H1 (cell line): ENCODE results near the gene AKAP9. TPM values are rescaled to one million over a fixed set of nuclear protein-coding genes. Genes with fewer than 3 reads are reported as not detected.

Experiments
- CTCF ChIA-PET: fragments of 300-600 bp; sonication (Branson Sonifier 250); formaldehyde crosslinking; loops from one replicate; lab custom pipeline; 2021; ENCODE audit not compliant: partially characterized antibody; lab: Charles Lee
- POLR2A ChIA-PET: fragments of 300-600 bp; sonication (Branson Sonifier 250); formaldehyde crosslinking; loops from one replicate; lab custom pipeline; 2021; ENCODE audit warnings: inconsistent platforms; ENCODE audit not compliant: partially characterized antibody; lab: Charles Lee
- DNase-seq, 2 experiments: peaks; one replicate each; pipeline versions ENCODE4 v3.0.0 to v3.0.0-alpha.2; 2010 to 2022; ENCODE audit warnings: low spot score in 2 of 2, low read depth in 1 of 2, mixed read lengths in 1 of 2
- FAIRE-seq: peaks from 2 replicates; lab custom pipeline; 2011; peaks lifted over from hg19 to GRCh38; lab: Jason Lieb, UNC
- H2AFZ ChIP-seq: 2 replicates; pipeline ENCODE4 v1.8.1; 2012; ENCODE audit warnings: low read length, inconsistent platforms
- H2AK5ac ChIP-seq: 2 replicates; pipeline ENCODE4 v1.6.1; 2013; ENCODE audit warnings: low read depth, low read length
- H2BK120ac ChIP-seq: replicated peaks from 2 replicates; pipeline ENCODE3; 2013; ENCODE audit warnings: low read depth, low read length, inconsistent platforms
- H2BK12ac ChIP-seq: 2 replicates; pipeline ENCODE4 v1.6.1; 2013; ENCODE audit warnings: low read depth, low read length
- H2BK15ac ChIP-seq: 2 replicates; pipeline ENCODE4 v1.6.1; 2013; ENCODE audit warnings: low read length
- H2BK20ac ChIP-seq: 2 replicates; pipeline ENCODE4 v1.6.1; 2013; ENCODE audit warnings: low read length
- H2BK5ac ChIP-seq: 2 replicates; pipeline ENCODE4 v1.6.1; 2013; ENCODE audit warnings: low read depth, low read length
- H3K14ac ChIP-seq: 2 replicates; pipeline ENCODE4 v1.6.1; 2013; ENCODE audit warnings: inconsistent platforms; ENCODE audit not compliant: insufficient read length
- H3K18ac ChIP-seq: 2 replicates; pipeline ENCODE4 v1.6.1; 2013; ENCODE audit warnings: low read length; ENCODE audit errors: extremely low read depth
- H3K23ac ChIP-seq: 2 replicates; pipeline ENCODE4 v1.6.1; 2013; ENCODE audit warnings: inconsistent platforms; ENCODE audit not compliant: insufficient read length
- H3K23me2 ChIP-seq: 2 replicates; pipeline ENCODE4 v1.6.1; 2013; ENCODE audit warnings: low read depth, low read length
- H3K27ac ChIP-seq: 2 replicates; pipeline ENCODE4 v1.6.1; 2011; ENCODE audit warnings: low read depth, low read length, inconsistent platforms
- H3K27me3 ChIP-seq, 4 experiments: replicated peaks in 1 of 4; 1 replicate in 1 of 4; 2 replicates in 3 of 4; pipeline versions ENCODE4 v1.6.1 to v1.8.1; 2011 to 2013; ENCODE audit warnings: low read length in 3 of 4, mild to moderate bottlenecking in 3 of 4, inconsistent platforms in 2 of 4, mixed read lengths in 2 of 4, moderate library complexity in 1 of 4; ENCODE audit not compliant: control insufficient read depth in 3 of 4, insufficient read depth in 3 of 4; ENCODE audit errors: extremely low read depth in 1 of 4
- H3K36me3 ChIP-seq, 4 experiments: 2 replicates each; pipeline versions ENCODE4 v1.6.1 to v1.8.1; 2011 to 2013; ENCODE audit warnings: mild to moderate bottlenecking in 4 of 4, low read length in 3 of 4, moderate library complexity in 2 of 4, control low read depth in 1 of 4, inconsistent platforms in 1 of 4; ENCODE audit not compliant: insufficient read depth in 4 of 4, control insufficient read depth in 2 of 4
- H3K4ac ChIP-seq: replicated peaks from 2 replicates; pipeline ENCODE3; 2013; ENCODE audit warnings: low read length, low read depth, mixed read lengths, inconsistent platforms; ENCODE audit not compliant: insufficient read length
- H3K4me1 ChIP-seq, 4 experiments: replicated peaks in 1 of 4; 1 replicate in 1 of 4; 2 replicates in 3 of 4; pipeline versions ENCODE4 v1.6.1 to v1.8.1; 2011 to 2013; ENCODE audit warnings: low read length in 3 of 4, inconsistent platforms in 2 of 4, mixed read lengths in 1 of 4; ENCODE audit not compliant: insufficient read depth in 4 of 4, control insufficient read depth in 3 of 4
- H3K4me2 ChIP-seq, 2 experiments: 2 replicates each; pipeline versions ENCODE4 v1.6.1 to v1.8.1; 2011 to 2013; ENCODE audit warnings: low read depth in 2 of 2, low read length in 2 of 2, control low read depth in 1 of 2, inconsistent platforms in 1 of 2, mild to moderate bottlenecking in 1 of 2; ENCODE audit not compliant: insufficient read depth in 1 of 2
- H3K4me3 ChIP-seq, 4 experiments: fragments of 200-600, 300-600 bp in 1 of 4; sonication (generic), shearing (Covaris generic), sonication (Bioruptor Twin) in 1 of 4; 2 replicates each; pipeline versions ENCODE4 v1.5.1 to v1.8.1; 2011 to 2016; ENCODE audit warnings: low read length in 4 of 4, low read depth in 3 of 4, control low read depth in 2 of 4, inconsistent platforms in 2 of 4, mild to moderate bottlenecking in 2 of 4, mixed read lengths in 1 of 4, moderate library complexity in 1 of 4; ENCODE audit not compliant: insufficient read depth in 2 of 4; ENCODE audit errors: extremely low read depth in 1 of 4
- H3K56ac ChIP-seq: replicated peaks from 2 replicates; pipeline ENCODE3; 2013; ENCODE audit warnings: low read depth, mild to moderate bottlenecking, mixed read lengths, low read length, inconsistent platforms; ENCODE audit not compliant: insufficient read length
- H3K79me1 ChIP-seq: 2 replicates; pipeline ENCODE4 v1.6.1; 2013; ENCODE audit warnings: low read depth, low read length, control low read depth
- H3K79me2 ChIP-seq, 2 experiments: 2 replicates each; pipeline versions ENCODE4 v1.6.1 to v1.8.1; 2012 to 2013; ENCODE audit warnings: low read length in 2 of 2, mild to moderate bottlenecking in 2 of 2, inconsistent platforms in 1 of 2; ENCODE audit not compliant: insufficient read depth in 2 of 2, control insufficient read depth in 1 of 2
- H3K9ac ChIP-seq, 4 experiments: replicated peaks in 1 of 4; 1 replicate in 1 of 4; 2 replicates in 3 of 4; pipeline versions ENCODE4 v1.6.1 to v1.8.1; 2011 to 2013; ENCODE audit warnings: low read depth in 3 of 4, low read length in 3 of 4, control low read depth in 2 of 4, mild to moderate bottlenecking in 2 of 4, moderate library complexity in 2 of 4, inconsistent platforms in 1 of 4; ENCODE audit errors: extremely low read depth in 1 of 4
- H3K9me3 ChIP-seq, 2 experiments: 2 replicates each; pipeline versions ENCODE4 v1.6.1 to v1.8.1; 2012 to 2013; ENCODE audit warnings: mild to moderate bottlenecking in 2 of 2, moderate library complexity in 2 of 2, control low read depth in 1 of 2, inconsistent platforms in 1 of 2, low read depth in 1 of 2, low read length in 1 of 2, mixed read lengths in 1 of 2; ENCODE audit not compliant: insufficient read depth in 2 of 2
- H4K20me1 ChIP-seq, 2 experiments: replicated peaks in 1 of 2; 2 replicates each; pipeline versions ENCODE3 to v1.8.1; 2011 to 2013; ENCODE audit warnings: inconsistent platforms in 2 of 2, low read length in 2 of 2, mild to moderate bottlenecking in 1 of 2; ENCODE audit not compliant: insufficient read depth in 2 of 2, control insufficient read depth in 1 of 2
- H4K5ac ChIP-seq: 2 replicates; pipeline ENCODE4 v1.6.1; 2013; ENCODE audit warnings: low read length, low read depth, mixed read lengths, inconsistent platforms; ENCODE audit not compliant: insufficient read length
- H4K8ac ChIP-seq: 2 replicates; pipeline ENCODE4 v1.8.0; 2013; ENCODE audit warnings: mild to moderate bottlenecking, moderate library complexity, low read length, inconsistent platforms; ENCODE audit not compliant: insufficient read depth; ENCODE audit errors: extremely low read depth
- H4K91ac ChIP-seq: replicated peaks from 2 replicates; pipeline ENCODE3; 2013; ENCODE audit warnings: low read length, mixed read lengths, inconsistent platforms; ENCODE audit not compliant: insufficient read length
- BCL11A ChIP-seq, 2 experiments: IDR thresholded peaks; one replicate each; pipeline ENCODE4 v1.6.1; 2011; ENCODE audit warnings: low read depth in 2 of 2, low read length in 2 of 2, mild to moderate bottlenecking in 2 of 2
- CTBP2 ChIP-seq: IDR thresholded peaks from 2 replicates; pipeline ENCODE4 v1.7.0; 2011; ENCODE audit warnings: borderline replicate concordance, mild to moderate bottlenecking, moderate library complexity, mixed read lengths, low read length; ENCODE audit not compliant: insufficient read depth, insufficient read length
- FOSL1 ChIP-seq: IDR thresholded peaks from 2 replicates; pipeline ENCODE4 v1.6.1; 2011; ENCODE audit warnings: mild to moderate bottlenecking, low read depth, low read length, moderate library complexity; ENCODE audit not compliant: insufficient read depth
- KDM1A ChIP-seq: fragments of 200-600, 300-600 bp; sonication (generic); IDR thresholded peaks from 2 replicates; pipeline ENCODE4 v1.7.1; 2016; ENCODE audit warnings: mild to moderate bottlenecking, low read length, borderline replicate concordance
- MAFK ChIP-seq: IDR thresholded peaks from 2 replicates; pipeline ENCODE4 v1.6.1; 2012; ENCODE audit warnings: low read depth, mild to moderate bottlenecking, improper control_type of control experiment, low read length
- POLR2AphosphoS5 ChIP-seq: IDR thresholded peaks from 2 replicates; pipeline ENCODE4 v1.6.1; 2011; ENCODE audit warnings: low read depth, low read length
- POU5F1 ChIP-seq: IDR thresholded peaks from 2 replicates; pipeline ENCODE4 v1.6.1; 2011; ENCODE audit warnings: low read depth, mild to moderate bottlenecking, low read length, moderate library complexity
- RAD21 ChIP-seq, 2 experiments: IDR thresholded peaks in 1 of 2; conservative IDR thresholded peaks in 1 of 2; 2 replicates each; pipeline ENCODE4 v1.6.1; 2011; ENCODE audit warnings: low read depth in 2 of 2, low read length in 2 of 2, improper control_type of control experiment in 1 of 2, inconsistent platforms in 1 of 2, mild to moderate bottlenecking in 1 of 2, moderate library complexity in 1 of 2
- RBBP5 ChIP-seq: IDR thresholded peaks from 2 replicates; pipeline ENCODE4 v1.7.1; 2012; ENCODE audit warnings: low read depth, mild to moderate bottlenecking, inconsistent platforms, low read length, moderate library complexity, borderline replicate concordance
- SIN3A ChIP-seq, 2 experiments: IDR thresholded peaks in 1 of 2; conservative IDR thresholded peaks in 1 of 2; 2 replicates each; pipeline ENCODE4 v1.6.1; 2011 to 2012; ENCODE audit warnings: low read length in 2 of 2, improper control_type of control experiment in 1 of 2, low read depth in 1 of 2, mild to moderate bottlenecking in 1 of 2
- SP2 ChIP-seq: IDR thresholded peaks from 2 replicates; pipeline ENCODE4 v1.6.1; 2012; ENCODE audit warnings: mild to moderate bottlenecking, low read length, inconsistent platforms
- TEAD4 ChIP-seq: IDR thresholded peaks from 2 replicates; pipeline ENCODE4 v1.6.1; 2012; ENCODE audit warnings: low read depth, low read length, inconsistent platforms, mixed read lengths
- WGBS, 2 experiments: shearing (Covaris generic) in 1 of 2; methylation state at CpG; one replicate each; pipeline versions ENCODE4 v1.1.6 to v1.1.7; 2013 to 2015; ENCODE audit warnings: low lambda C conversion rate in 2 of 2, mixed read lengths in 2 of 2, inconsistent platforms in 1 of 2, low coverage in 1 of 2, missing lambda C conversion rate in 1 of 2; ENCODE audit not compliant: insufficient replicate concordance in 2 of 2, insufficient coverage in 1 of 2, insufficient read length in 1 of 2; ENCODE audit errors: extremely low coverage in 1 of 2, missing lambda C conversion rate in 1 of 2; 5-methylcytosine and 5-hydroxymethylcytosine counted together
- polyA plus RNA-seq, 7 experiments: library from polyadenylated mRNA; depleted of rRNA in 3 of 7; stranded (reverse) in 5 of 7; unstranded in 2 of 7; fragments of >200 nt in 5 of 7; fragments of 200-250 nt in 2 of 7; gene quantifications; 1 replicate in 5 of 7; 2 replicates in 1 of 7; 4 replicates in 1 of 7; pipeline versions ENCODE4 v1.2.1 to v1.2.3, GENCODE V29; 2011 to 2013; ENCODE audit warnings: missing spikeins in 2 of 7, mixed read lengths in 2 of 7
- total RNA-seq: library from RNA; stranded (reverse); fragmentation: NEBNext Ultra II Directional; extraction: Animal tissue kit (Norgen Biotek cat#: 25700); gene quantifications from 2 replicates; pipeline ENCODE4 v1.2.1, GENCODE V29; 2021
- TF ChIP-seq, protein P1 (sequence below): IDR thresholded peaks from 2 replicates; pipeline ENCODE4 v1.6.1; 2011; ENCODE audit warnings: low read depth, mild to moderate bottlenecking, low read length; ENCODE audit not compliant: insufficient read depth

AKAP9 gene
- total and polyA plus RNA-seq, 2 of the 8 experiments (the other 6 are each of a cell fraction or from before 2014, with no cell fraction given) = 6.2 to 26.3 TPM

DNA sequence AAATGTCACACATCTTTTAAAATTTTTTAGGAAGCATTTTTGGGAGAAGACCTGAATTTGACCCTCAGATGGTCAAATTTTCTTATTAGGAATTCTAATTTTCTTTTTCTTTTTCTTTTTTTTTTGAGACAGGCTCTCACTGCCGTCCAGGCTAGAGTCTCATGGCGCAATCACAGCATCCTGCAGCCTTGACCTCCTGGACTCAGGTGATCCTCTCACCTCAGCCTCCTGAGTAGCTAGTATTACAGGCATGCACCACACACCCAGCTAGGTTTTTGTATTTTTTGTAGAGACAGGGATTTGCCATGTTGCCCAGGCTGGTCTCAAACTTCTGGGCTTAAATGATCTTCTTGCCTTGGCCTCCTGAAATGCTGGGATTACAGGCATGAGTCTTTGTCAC lies 65.4 kb downstream of the AKAP9 start:
- FAIRE-seq = no peak
- H3K18ac ChIP-seq = no peak overlapping the region
- H3K79me1 ChIP-seq = no peaks in the 10 kb centered on the region
- H3K4me2 ChIP-seq = no peak overlapping the region
- 100% methylated on average over 2 of the region's 2 CpGs; no CpG with 5 or more reads in 1 of the 2 experiments for WGBS, 2 experiments
- no peak overlapping the region for H4K8ac ChIP-seq
- no peak overlapping the region for H2BK120ac ChIP-seq
- H3K27ac ChIP-seq = no peak overlapping the region
- H3K79me2 ChIP-seq = no peaks in the 10 kb centered on the region
- TF ChIP-seq POLR2AphosphoS5 = no peak
- no peak for TF ChIP-seq POU5F1
- no peak for TF ChIP-seq CTBP2
- TF ChIP-seq, protein P1, sequence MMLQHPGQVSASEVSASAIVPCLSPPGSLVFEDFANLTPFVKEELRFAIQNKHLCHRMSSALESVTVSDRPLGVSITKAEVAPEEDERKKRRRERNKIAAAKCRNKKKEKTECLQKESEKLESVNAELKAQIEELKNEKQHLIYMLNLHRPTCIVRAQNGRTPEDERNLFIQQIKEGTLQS = no peak
- TF ChIP-seq RBBP5 = no peak
- no peak for TF ChIP-seq MAFK
- TF ChIP-seq SIN3A (conservative IDR thresholded peaks at IDR 0.05 in 1 of 2, IDR thresholded peaks at IDR 0.05 in 1 of 2; ENCODE audit: low read depth in 1 of 2, low read length in 2 of 2) = no peak
- TF ChIP-seq SP2 = no peak
- TF ChIP-seq KDM1A = no peak
- no peak for TF ChIP-seq FOSL1
- no peak for TF ChIP-seq BCL11A (IDR thresholded peaks at IDR 0.05; ENCODE audit: low read depth in 2 of 2, low read length in 2 of 2)
- TF ChIP-seq TEAD4 = no peak
- no peak for TF ChIP-seq RAD21 (IDR thresholded peaks at IDR 0.05 in 1 of 2, conservative IDR thresholded peaks at IDR 0.05 in 1 of 2; ENCODE audit: low read depth in 2 of 2, low read length in 2 of 2)
- H2BK12ac ChIP-seq = no peak overlapping the region
- H2BK15ac ChIP-seq = no peak overlapping the region
- ChIA-PET POLR2A (no interaction called here), CTCF (interaction anchor here (0.6 kb wide), 1 partner anchor 104 kb away, joined by 4 read pairs; no protein-coding TSS in a partner anchor)
- no peaks in the 10 kb centered on the region for H4K20me1 ChIP-seq
- H3K14ac ChIP-seq = no peak overlapping the region
- H4K91ac ChIP-seq = no peak overlapping the region
- H3K4me1 ChIP-seq = no peaks in the 10 kb centered on the region
- no peak overlapping the region for H3K4me3 ChIP-seq
- no peak overlapping the region for H4K5ac ChIP-seq
- H3K23me2 ChIP-seq = no peaks in the 10 kb centered on the region
- no peak overlapping the region for H2BK20ac ChIP-seq
- no peak overlapping the region for H3K9ac ChIP-seq
- H3K4ac ChIP-seq = no peak overlapping the region
- no peaks in the 10 kb centered on the region for H3K27me3 ChIP-seq
- H2AFZ ChIP-seq = no peak overlapping the region
- peaks cover 0 to 18% (median 8%) of the 10 kb centered on the region in 4 experiments; a peak in 2 of 8 replicates for H3K36me3 ChIP-seq
- no peak for DNase-seq
- H3K9me3 ChIP-seq = peaks cover 7 to 11% of the 10 kb centered on the region in 2 experiments; a peak in 3 of 4 replicates
- H2BK5ac ChIP-seq = no peak overlapping the region
- no peak overlapping the region for H3K56ac ChIP-seq
- H2AK5ac ChIP-seq = no peak overlapping the region
- no peak overlapping the region for H3K23ac ChIP-seq
